ENCODE results near the gene ARHGDIG.

ARHGDIG gene

DNA sequence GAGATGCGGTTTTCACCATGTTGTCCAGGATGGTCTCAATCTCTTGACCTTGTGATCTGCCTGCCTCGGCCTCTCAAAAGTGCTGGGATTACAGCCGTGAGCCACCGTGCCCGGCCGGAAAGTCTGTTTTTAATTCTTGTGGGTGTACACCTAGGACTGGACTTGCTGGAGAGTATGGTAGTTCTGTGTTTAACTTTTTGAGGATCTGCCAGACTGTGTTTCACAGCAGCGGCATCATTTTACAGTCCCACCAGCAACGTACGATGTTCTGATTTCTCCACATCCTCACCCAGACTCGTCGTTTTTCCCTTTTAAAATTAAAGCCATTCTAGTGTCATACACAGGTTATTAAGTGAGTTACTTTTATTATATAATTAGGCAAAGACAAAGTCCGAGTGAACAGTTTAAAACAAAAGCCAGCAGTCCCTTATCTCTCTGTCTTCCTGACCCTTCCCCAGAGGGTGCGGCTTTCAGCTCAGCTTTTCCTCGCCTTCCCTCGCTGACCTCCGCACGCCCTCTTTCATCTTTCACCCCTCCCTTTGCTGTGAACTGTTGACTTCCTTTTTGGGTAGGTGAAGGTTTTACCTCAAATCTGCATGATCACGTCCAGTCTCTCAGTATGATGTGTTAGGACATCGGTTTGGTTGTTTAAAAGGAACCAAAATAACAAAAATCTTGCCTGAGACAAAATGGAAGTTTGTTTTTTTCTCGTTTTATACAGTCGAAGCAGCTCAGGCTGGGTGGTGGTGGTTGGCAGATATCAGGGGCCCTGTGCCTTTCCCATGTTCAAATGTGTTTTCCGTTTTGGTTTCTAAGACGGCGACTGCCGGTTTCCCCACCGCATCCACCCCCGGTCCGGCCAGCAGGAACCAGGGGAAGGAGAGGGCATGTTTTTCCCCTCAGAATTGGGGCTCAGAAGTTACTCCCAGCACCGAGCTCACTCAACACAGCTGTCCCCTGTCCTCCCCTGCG is 27.7 kb upstream of the ARHGDIG start:
- no peak for TF ChIP-seq NFIC (IDR thresholded peaks at IDR 0.05)
- TF ChIP-seq TAF1 (IDR thresholded peaks at IDR 0.05; ENCODE audit: low read depth), result no peak
- TF ChIP-seq REST (IDR thresholded peaks at IDR 0.05; ENCODE audit: low read depth), result no peak
- no peak for TF ChIP-seq TCF12 (IDR thresholded peaks at IDR 0.05; ENCODE audit: low read depth)

DNA sequence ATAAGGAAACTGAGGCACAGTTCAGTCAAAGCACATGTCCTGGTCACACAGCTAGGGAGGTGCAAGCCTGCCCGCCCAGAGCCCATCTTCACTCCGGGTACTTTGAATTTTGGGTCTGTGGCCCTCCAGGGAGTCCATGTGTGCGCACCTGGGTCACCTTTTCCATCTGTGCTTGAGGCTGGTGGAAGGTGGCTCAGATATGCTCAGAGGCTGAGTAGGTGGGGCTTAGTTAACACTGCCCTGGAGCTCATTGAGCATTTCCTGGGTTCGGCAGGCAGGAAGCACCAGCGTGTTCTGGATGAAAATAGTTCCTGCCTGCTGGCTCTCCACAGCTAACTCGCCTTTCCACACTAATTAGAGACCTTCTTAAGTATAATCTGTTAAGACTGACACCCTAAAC is 26.6 kb upstream of the ARHGDIG start:
- no peak for TF ChIP-seq TCF12 (IDR thresholded peaks at IDR 0.05; ENCODE audit: low read depth)
- no peak for TF ChIP-seq EP300 (IDR thresholded peaks at IDR 0.05; ENCODE audit: borderline replicate concordance)
- TF ChIP-seq USF1 (IDR thresholded peaks at IDR 0.05), result no peak
- TF ChIP-seq ZBTB7A (IDR thresholded peaks at IDR 0.05; ENCODE audit: low read depth), result no peak
- TF ChIP-seq TAF1 (IDR thresholded peaks at IDR 0.05; ENCODE audit: low read depth), result no peak
- TF ChIP-seq, protein P1, sequence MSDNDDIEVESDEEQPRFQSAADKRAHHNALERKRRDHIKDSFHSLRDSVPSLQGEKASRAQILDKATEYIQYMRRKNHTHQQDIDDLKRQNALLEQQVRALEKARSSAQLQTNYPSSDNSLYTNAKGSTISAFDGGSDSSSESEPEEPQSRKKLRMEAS (IDR thresholded peaks at IDR 0.05), result no peak
- no peak for TF ChIP-seq CREB1 (IDR thresholded peaks at IDR 0.05; ENCODE audit: low read depth)
- TF ChIP-seq TEAD4 (IDR thresholded peaks at IDR 0.05), result no peak
- no peak for TF ChIP-seq EGR1 (IDR thresholded peaks at IDR 0.05)
- no peak for TF ChIP-seq REST (IDR thresholded peaks at IDR 0.05; ENCODE audit: low read depth)
- no peak for TF ChIP-seq FOXM1 (IDR thresholded peaks at IDR 0.05; ENCODE audit: borderline replicate concordance, low read depth)
- TF ChIP-seq NFIC (IDR thresholded peaks at IDR 0.05), result no peak
- TF ChIP-seq RAD21 (IDR thresholded peaks at IDR 0.05; ENCODE audit: low read depth), result no peak
- TF ChIP-seq YY1 (IDR thresholded peaks at IDR 0.05; ENCODE audit: low read depth), result no peak
- TF ChIP-seq CEBPB (IDR thresholded peaks at IDR 0.05), result no peak

- TF ChIP-seq EGR1 (IDR thresholded peaks at IDR 0.05) (no peak), FOXM1 (IDR thresholded peaks at IDR 0.05; ENCODE audit: borderline replicate concordance, low read depth) (no peak), CEBPB (IDR thresholded peaks at IDR 0.05) (no peak), ZBTB7A (IDR thresholded peaks at IDR 0.05; ENCODE audit: low read depth) (no peak), REST (IDR thresholded peaks at IDR 0.05; ENCODE audit: low read depth) (no peak), CREB1 (IDR thresholded peaks at IDR 0.05; ENCODE audit: low read depth) (no peak), TAF1 (IDR thresholded peaks at IDR 0.05; ENCODE audit: low read depth) (no peak), EP300 (IDR thresholded peaks at IDR 0.05; ENCODE audit: borderline replicate concordance) (no peak), NFIC (IDR thresholded peaks at IDR 0.05) (no peak), RAD21 (IDR thresholded peaks at IDR 0.05; ENCODE audit: low read depth) (no peak)
Observed at GRCh38 chr16:254461-254860, 25.9 kb upstream of the ARHGDIG start.

GRCh38 chr16:255183-255582 is 25.2 kb upstream of the ARHGDIG start:
- TF ChIP-seq NFIC (IDR thresholded peaks at IDR 0.05) (no peak), ZBTB7A (IDR thresholded peaks at IDR 0.05; ENCODE audit: low read depth) (no peak), YY1 (IDR thresholded peaks at IDR 0.05; ENCODE audit: low read depth) (no peak), EP300 (IDR thresholded peaks at IDR 0.05; ENCODE audit: borderline replicate concordance) (no peak), EGR1 (IDR thresholded peaks at IDR 0.05) (no peak), USF1 (IDR thresholded peaks at IDR 0.05) (no peak), FOXM1 (IDR thresholded peaks at IDR 0.05; ENCODE audit: borderline replicate concordance, low read depth) (no peak), TEAD4 (IDR thresholded peaks at IDR 0.05) (no peak), TAF1 (IDR thresholded peaks at IDR 0.05; ENCODE audit: low read depth) (no peak), CREB1 (IDR thresholded peaks at IDR 0.05; ENCODE audit: low read depth) (no peak), REST (IDR thresholded peaks at IDR 0.05; ENCODE audit: low read depth) (no peak), CEBPB (IDR thresholded peaks at IDR 0.05) (no peak), TCF12 (IDR thresholded peaks at IDR 0.05; ENCODE audit: low read depth) (no peak), RAD21 (IDR thresholded peaks at IDR 0.05; ENCODE audit: low read depth) (no peak)
- TF ChIP-seq, protein P1 (IDR thresholded peaks at IDR 0.05), result no peak
